ENCODE results near the gene TSEN2.
A peak's percentile ranks its signal among the peaks of the same experiment; 100 is the strongest.
"Not testable (repeated sequence)": the region's sequence is repeated elsewhere in the genome, so short reads cannot be mapped to it uniquely, and the experiment has no call there.

TSEN2 gene

GRCh38 chr3:12507591-12508281, 23.5 kb downstream of the TSEN2 start:
- DNase-seq: no peak

- no peak for DNase-seq
Measured at GRCh38 chr3:12508291-12508700, 24.0 kb downstream of the TSEN2 start.

- DNase-seq: no peak
Measured at GRCh38 chr3:12509466-12509865, 25.2 kb downstream of the TSEN2 start.

GRCh38 chr3:12512534-12513118, 28.3 kb downstream of the TSEN2 start:
- no peak for DNase-seq

GRCh38 chr3:12513694-12514446, 29.6 kb downstream of the TSEN2 start:
- no peak for DNase-seq

GRCh38 chr3:12515631-12516030, 31.4 kb downstream of the TSEN2 start:
- DNase-seq: no peak

GRCh38 chr3:12516873-12517272, 32.6 kb downstream of the TSEN2 start:
- DNase-seq: no peak

GRCh38 chr3:12518261-12519028, 34.2 kb downstream of the TSEN2 start:
- no peak for DNase-seq

GRCh38 chr3:12521010-12521409, 36.7 kb downstream of the TSEN2 start:
- no peak for DNase-seq

- DNase-seq: no peak
Measured at GRCh38 chr3:12522721-12523120, 38.4 kb downstream of the TSEN2 start.

GRCh38 chr3:12527757-12528143, 43.5 kb downstream of the TSEN2 start:
- no peak for DNase-seq

GRCh38 chr3:12532182-12532581, 47.9 kb downstream of the TSEN2 start:
- no peak for DNase-seq

- DNase-seq: no peak
Measured at GRCh38 chr3:12536423-12536822, 52.1 kb downstream of the TSEN2 start.

GRCh38 chr3:12541625-12542024, 57.3 kb downstream of the TSEN2 start:
- DNase-seq: no peak

GRCh38 chr3:12543497-12543896, 59.2 kb downstream of the TSEN2 start:
- DNase-seq: not testable (repeated sequence)

GRCh38 chr3:12544652-12545472, 60.6 kb downstream of the TSEN2 start:
- DNase-seq: no peak

GRCh38 chr3:12545473-12545791, 61.2 kb downstream of the TSEN2 start, which contains the start of gene MKRN2OS:
Gene MKRN2OS, minus strand, starts transcription at chr3:12545499. Its CDS starts 35 bp downstream, at chr3:12545464.
- DNase-seq: no peak

GRCh38 chr3:12549971-12550760, 65.9 kb downstream of the TSEN2 start:
- DNase-seq: no peak

- DNase-seq: peak; percentile 66
Measured at GRCh38 chr3:12553921-12554391, 69.7 kb downstream of the TSEN2 start.

GRCh38 chr3:12556314-12556689, 72.0 kb downstream of the TSEN2 start:
- DNase-seq: no peak

- peak; percentile 97 for DNase-seq
Measured at GRCh38 chr3:12556690-12557472, 72.6 kb downstream of the TSEN2 start, which contains the start of gene MKRN2. Gene MKRN2, plus strand, starts transcription at chr3:12557087. Its CDS starts 64 bp downstream, at chr3:12557151.

Data from activated CD8-positive, alpha-beta memory T cell treated with anti-CD3 and anti-CD28 coated beads for 24 hours (primary cell).